ENCODE data around the gene G6PC3. TPM values are rescaled to one million over a fixed set of nuclear protein-coding genes. Genes with fewer than 3 reads are reported as not detected.

G6PC3 gene
- polyA plus RNA-seq, 3 donors = 69.5 to 78.6 (median 76.1) TPM

GRCh38 chr17:44120851-44121605, 50.5 kb downstream of the G6PC3 start:
- DNase-seq (ENCODE audit: low read depth in 3 of 3, low spot score in 2 of 3) = no peak

- no peak for DNase-seq (ENCODE audit: low read depth in 3 of 3, low spot score in 2 of 3)
Measured at GRCh38 chr17:44121997-44122815, 51.7 kb downstream of the G6PC3 start.

- no peak for DNase-seq (ENCODE audit: low read depth in 3 of 3, low spot score in 2 of 3)
Measured at GRCh38 chr17:44122816-44123355, 52.4 kb downstream of the G6PC3 start.

DNA sequence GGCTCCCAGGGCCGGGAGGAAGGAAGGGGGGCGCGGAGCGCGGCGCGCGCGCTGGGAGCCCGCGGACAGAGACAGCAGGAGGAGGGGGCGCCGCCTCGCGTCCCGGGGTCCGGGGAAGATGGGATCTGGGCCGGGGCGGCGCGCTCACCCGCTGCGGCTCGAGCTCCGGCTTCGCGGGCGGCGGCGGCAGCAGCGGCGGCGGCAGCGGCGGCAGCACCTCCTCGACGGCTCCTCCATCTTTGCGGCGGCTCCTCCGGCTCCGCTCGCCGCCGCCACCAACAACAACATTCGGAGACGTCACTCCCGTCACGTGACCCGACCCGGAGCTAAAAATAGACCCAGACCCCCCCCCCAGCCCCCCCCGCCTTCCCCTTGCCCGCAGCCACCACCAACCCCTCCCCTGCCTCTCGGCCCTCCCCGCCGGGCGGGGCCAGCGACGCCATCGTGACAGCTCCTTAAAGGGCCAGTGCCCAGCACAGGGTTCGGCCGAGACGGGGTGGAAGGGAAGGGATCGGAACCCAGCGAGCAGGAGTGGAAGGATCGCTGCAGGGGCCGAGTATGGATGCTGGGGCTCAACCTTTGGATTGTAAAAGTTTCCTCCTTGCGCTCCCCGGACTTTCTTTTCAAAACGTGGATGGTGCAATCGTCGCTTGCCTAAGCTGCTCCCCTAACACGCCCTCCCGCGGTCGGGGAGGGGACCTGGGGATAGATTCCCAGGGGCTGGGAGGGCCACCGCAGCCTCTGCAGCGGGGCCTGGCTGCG, 53.0 kb downstream of the G6PC3 start, which contains the start of gene HDAC5:
HDAC5 (minus strand) TSS at position 286 of the 762 bp plus-strand sequence. CDS start 6,126 bp downstream, outside the sequence.
- peak; percentile 88 to 90 (median 89) for DNase-seq (ENCODE audit: low read depth in 3 of 3, low spot score in 2 of 3)

- DNase-seq (ENCODE audit: low read depth in 3 of 3, low spot score in 2 of 3) = no peak
Measured at GRCh38 chr17:44124118-44124438, 53.5 kb downstream of the G6PC3 start.

Other genes starting within 250 kb of the G6PC3 start
- gene MPP3, start 237.6 kb upstream of the G6PC3 start, polyA plus RNA-seq (ENCODE audit: insufficient read length in 3 of 3) = 1 to 10 TPM; 6.3 to 8.0 (median 6.7) TPM
- 1 to 10 TPM in 1 of 3 donors, under 1 TPM in 2; 0.93 to 1.4 (median 0.94) TPM for gene CD300LG, start 223.6 kb upstream of the G6PC3 start, polyA plus RNA-seq (ENCODE audit: insufficient read length in 3 of 3)
- 1 to 10 TPM; 5.6 to 5.9 (median 5.8) TPM for gene MPP2, start 163.2 kb upstream of the G6PC3 start, polyA plus RNA-seq (ENCODE audit: insufficient read length in 3 of 3)
- gene PPY, start 128.3 kb upstream of the G6PC3 start, polyA plus RNA-seq (ENCODE audit: insufficient read length in 3 of 3) = under 1 TPM in 1 of 3 donors, not detected in 2; 0.60 TPM
- gene PYY, start 116.8 kb upstream of the G6PC3 start, polyA plus RNA-seq (ENCODE audit: insufficient read length in 3 of 3) = under 1 TPM in 2 of 3 donors, not detected in 1; 0.26 to 0.28 TPM
- gene NAGS, start 66.1 kb upstream of the G6PC3 start, polyA plus RNA-seq (ENCODE audit: insufficient read length in 3 of 3) = 1 to 10 TPM; 2.2 to 3.2 (median 3.0) TPM
- gene TMEM101, start 55.8 kb upstream of the G6PC3 start, polyA plus RNA-seq (ENCODE audit: insufficient read length in 3 of 3) = 10 to 100 TPM; 38.7 to 40.4 (median 40.0) TPM
- gene LSM12, start 4.1 kb upstream of the G6PC3 start, polyA plus RNA-seq (ENCODE audit: insufficient read length in 3 of 3) = 10 to 100 TPM; 40.5 to 44.3 (median 41.0) TPM
- 10 to 100 TPM; 41.9 to 54.6 (median 43.4) TPM for gene HDAC5, start 52.9 kb downstream of the G6PC3 start, polyA plus RNA-seq (ENCODE audit: insufficient read length in 3 of 3)
- gene HROB, start 71.2 kb downstream of the G6PC3 start, polyA plus RNA-seq (ENCODE audit: insufficient read length in 3 of 3) = 1 to 10 TPM; 3.7 to 4.1 (median 3.7) TPM
- gene ASB16, start 100.0 kb downstream of the G6PC3 start, polyA plus RNA-seq (ENCODE audit: insufficient read length in 3 of 3) = 1 to 10 TPM; 1.2 to 1.8 (median 1.6) TPM
- 10 to 100 TPM; 39.0 to 43.6 (median 42.9) TPM for gene TMUB2, start 116.2 kb downstream of the G6PC3 start, polyA plus RNA-seq (ENCODE audit: insufficient read length in 3 of 3)
- gene ATXN7L3, start 129.1 kb downstream of the G6PC3 start, polyA plus RNA-seq (ENCODE audit: insufficient read length in 3 of 3) = 10 to 100 TPM; 55.6 to 63.8 (median 63.0) TPM
- 100 to 1,000 TPM; 123 to 125 (median 124) TPM for gene UBTF, start 148.9 kb downstream of the G6PC3 start, polyA plus RNA-seq (ENCODE audit: insufficient read length in 3 of 3)
- gene SLC4A1, start 197.4 kb downstream of the G6PC3 start, polyA plus RNA-seq (ENCODE audit: insufficient read length in 3 of 3) = 10 to 100 TPM in 2 of 3 donors, 1 to 10 TPM in 1; 8.9 to 13.4 (median 10.3) TPM
- gene RUNDC3A, start 237.9 kb downstream of the G6PC3 start, polyA plus RNA-seq (ENCODE audit: insufficient read length in 3 of 3) = 1 to 10 TPM; 1.2 to 2.3 (median 1.4) TPM